T-helper 2 cell treated with Interferon-gamma antibody and Interleukin-4, amounts not matched to agents 5 μg/mL and 100 μg/mL, for 36 hours (primary cell): ENCODE measurements around the gene ADCY7.
"Not testable (repeated sequence)": the region's sequence is repeated elsewhere in the genome, so short reads cannot be mapped to it uniquely, and the experiment has no call there.

Source experiments
- DNase-seq: peaks from one replicate; pipeline ENCODE4 v3.0.0; 2021; ENCODE audit warnings: low spot score
- H3K27ac Mint-ChIP-seq: one replicate; pipeline ENCODE4 v1.8.0; 2021; ENCODE audit warnings: mild to moderate bottlenecking, mixed read lengths
- H3K27me3 Mint-ChIP-seq: one replicate; pipeline ENCODE4 v1.8.0; 2021; ENCODE audit warnings: low read depth, mixed read lengths
- H3K36me3 Mint-ChIP-seq: one replicate; pipeline ENCODE4 v1.8.0; 2021; ENCODE audit warnings: low read depth, mixed read lengths
- H3K4me1 Mint-ChIP-seq: one replicate; pipeline ENCODE4 v1.8.0; 2021; ENCODE audit warnings: low read depth, mixed read lengths
- H3K4me3 Mint-ChIP-seq: one replicate; pipeline ENCODE4 v1.8.0; 2022; ENCODE audit warnings: mild to moderate bottlenecking, moderate library complexity, mixed read lengths
- H3K9me3 Mint-ChIP-seq: one replicate; pipeline ENCODE4 v1.8.0; 2021; ENCODE audit warnings: mixed read lengths

ADCY7 gene

GRCh38 chr16:50335196-50335958, 69.0 kb downstream of the ADCY7 start:
- Mint-ChIP-seq H3K4me1 (peaks cover 35% of the 10 kb centered on the region), H3K27me3 (no peaks in the 10 kb centered on the region), H3K27ac (peak overlapping the region; percentile 94), H3K9me3 (no peaks in the 10 kb centered on the region), H3K4me3 (peak overlapping the region; percentile 46), H3K36me3 (peaks cover 60% of the 10 kb centered on the region)
- peak; percentile 45 for DNase-seq

DNA sequence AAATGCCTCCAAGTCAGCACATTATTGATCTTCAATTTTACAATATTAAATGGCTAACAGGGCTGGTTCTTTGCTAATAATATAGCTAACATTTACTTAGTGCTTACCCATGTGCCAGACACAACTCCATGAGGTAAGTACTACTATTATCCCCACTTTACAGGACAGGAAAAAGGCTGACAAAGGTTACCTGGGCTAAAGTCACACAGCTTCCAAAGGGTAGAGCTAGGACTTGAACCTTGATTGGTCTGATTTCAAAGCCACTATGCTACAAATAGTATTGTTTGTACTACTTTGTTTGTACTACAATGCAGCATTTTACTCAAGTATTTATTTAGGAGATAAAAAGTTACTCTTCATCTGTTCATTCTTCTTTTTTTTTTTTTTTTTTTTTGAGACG, 70.5 kb downstream of the ADCY7 start:
- no peak for DNase-seq
- Mint-ChIP-seq H3K27me3 (no peaks in the 10 kb centered on the region), H3K27ac (peak overlapping the region; percentile 29), H3K36me3 (peaks cover 63% of the 10 kb centered on the region), H3K4me3 (no peak overlapping the region), H3K9me3 (no peaks in the 10 kb centered on the region), H3K4me1 (peaks cover 33% of the 10 kb centered on the region)

DNA sequence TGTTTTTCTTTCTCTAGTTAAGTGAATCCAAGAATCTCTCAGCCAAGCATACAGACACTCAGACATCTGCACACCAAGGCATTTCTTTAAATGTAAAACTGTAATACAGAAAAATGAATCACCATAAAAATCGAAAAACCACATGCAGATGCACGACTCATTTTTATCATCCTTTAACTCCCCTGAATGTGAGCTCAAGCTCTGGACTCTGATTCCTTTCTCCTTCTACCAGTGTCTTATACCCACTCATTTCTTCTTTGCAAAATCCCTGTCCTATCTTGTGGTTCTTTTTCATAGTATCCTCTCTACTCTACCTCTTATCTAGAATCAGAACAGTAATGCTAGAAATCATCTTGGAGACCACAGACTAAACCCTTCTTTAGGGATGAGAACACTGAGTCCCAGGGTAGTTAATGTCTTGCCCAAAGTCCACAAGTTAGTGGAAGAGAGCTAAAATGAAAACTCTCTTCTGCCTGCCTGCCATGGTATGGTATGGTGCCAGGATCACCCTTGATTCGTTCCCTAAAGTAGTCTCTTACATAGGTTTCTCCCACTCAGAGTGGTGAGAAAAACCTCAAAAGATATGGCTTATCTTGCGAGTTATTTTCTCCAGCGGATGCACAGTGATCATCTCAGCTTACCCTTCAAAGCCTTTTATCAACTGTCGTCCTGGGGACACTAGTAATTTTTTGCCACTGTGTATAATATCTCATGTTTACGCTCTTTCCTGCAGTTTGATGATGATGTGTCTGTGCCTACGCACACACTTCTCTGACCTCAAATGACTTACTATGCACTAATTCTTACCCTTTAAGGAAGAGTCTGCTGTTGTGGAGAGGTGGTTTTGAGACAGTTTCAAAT, 72.2 kb downstream of the ADCY7 start:
- Mint-ChIP-seq H3K27me3 (no peaks in the 10 kb centered on the region), H3K9me3 (no peaks in the 10 kb centered on the region), H3K27ac (peak overlapping the region; percentile 78), H3K4me3 (peak overlapping the region; percentile 31), H3K36me3 (peaks cover 57% of the 10 kb centered on the region), H3K4me1 (peaks cover 33% of the 10 kb centered on the region)
- peak; percentile 47 for DNase-seq

GRCh38 chr16:50340578-50340977, 74.2 kb downstream of the ADCY7 start:
- Mint-ChIP-seq H3K4me3 (no peak overlapping the region), H3K4me1 (peaks cover 27% of the 10 kb centered on the region), H3K9me3 (no peaks in the 10 kb centered on the region), H3K36me3 (peaks cover 56% of the 10 kb centered on the region), H3K27ac (no peak overlapping the region), H3K27me3 (no peaks in the 10 kb centered on the region)
- no peak for DNase-seq

- DNase-seq, H3K27ac Mint-ChIP-seq, H3K4me3 Mint-ChIP-seq, H3K9me3 Mint-ChIP-seq, H3K27me3 Mint-ChIP-seq: not testable (repeated sequence)
- Mint-ChIP-seq H3K4me1 (peaks cover 19% of the 10 kb centered on the region), H3K36me3 (peaks cover 66% of the 10 kb centered on the region)
Measured at GRCh38 chr16:50343566-50343965, 77.2 kb downstream of the ADCY7 start.

DNA sequence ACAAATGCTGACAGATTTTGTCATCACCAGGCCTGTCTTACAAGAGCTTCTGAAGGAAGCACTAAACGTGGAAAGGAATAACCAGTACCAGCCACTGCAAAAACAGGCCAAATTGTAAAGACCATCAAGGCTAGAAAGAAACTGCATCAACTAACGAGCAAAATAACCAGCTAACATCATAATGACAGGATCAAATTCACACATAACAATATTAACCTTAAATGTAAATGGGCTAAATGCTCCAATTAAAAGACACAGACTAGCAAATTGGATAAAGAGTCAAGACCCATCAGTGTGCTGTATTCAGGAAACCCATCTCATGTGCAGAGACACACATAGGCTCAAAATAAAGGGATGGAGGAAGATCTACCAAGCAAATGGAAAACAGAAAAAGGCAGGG, 78.9 kb downstream of the ADCY7 start:
- H3K9me3 Mint-ChIP-seq, H3K27me3 Mint-ChIP-seq, H3K4me3 Mint-ChIP-seq, DNase-seq, H3K27ac Mint-ChIP-seq: not testable (repeated sequence)
- Mint-ChIP-seq H3K4me1 (peaks cover 13% of the 10 kb centered on the region), H3K36me3 (peaks cover 73% of the 10 kb centered on the region)

- H3K4me1 Mint-ChIP-seq, result peaks cover 6% of the 10 kb centered on the region
- no peak overlapping the region for H3K4me3 Mint-ChIP-seq
- no peak for DNase-seq
- peaks cover 68% of the 10 kb centered on the region for H3K36me3 Mint-ChIP-seq
- no peak overlapping the region for H3K27ac Mint-ChIP-seq
- peaks cover 8% of the 10 kb centered on the region for H3K9me3 Mint-ChIP-seq
- no peaks in the 10 kb centered on the region for H3K27me3 Mint-ChIP-seq
Measured at GRCh38 chr16:50351116-50351515, 84.8 kb downstream of the ADCY7 start.

GRCh38 chr16:50351952-50352351, 85.6 kb downstream of the ADCY7 start:
- Mint-ChIP-seq H3K9me3 (peaks cover 8% of the 10 kb centered on the region), H3K4me1 (peaks cover 2% of the 10 kb centered on the region), H3K27me3 (no peaks in the 10 kb centered on the region), H3K4me3 (no peak overlapping the region), H3K36me3 (peaks cover 62% of the 10 kb centered on the region), H3K27ac (no peak overlapping the region)
- no peak for DNase-seq

- Mint-ChIP-seq H3K27ac (no peak overlapping the region), H3K27me3 (no peaks in the 10 kb centered on the region), H3K4me1 (no peaks in the 10 kb centered on the region), H3K9me3 (peaks cover 4% of the 10 kb centered on the region), H3K36me3 (peaks cover 45% of the 10 kb centered on the region), H3K4me3 (no peak overlapping the region)
- no peak for DNase-seq
Measured at GRCh38 chr16:50354082-50354481, 87.7 kb downstream of the ADCY7 start.

GRCh38 chr16:50354629-50355456, 88.5 kb downstream of the ADCY7 start:
- H3K4me1 Mint-ChIP-seq, result peaks cover 4% of the 10 kb centered on the region
- no peak overlapping the region for H3K27ac Mint-ChIP-seq
- no peaks in the 10 kb centered on the region for H3K9me3 Mint-ChIP-seq
- H3K27me3 Mint-ChIP-seq, result no peaks in the 10 kb centered on the region
- DNase-seq, result no peak
- no peak overlapping the region for H3K4me3 Mint-ChIP-seq
- peaks cover 44% of the 10 kb centered on the region for H3K36me3 Mint-ChIP-seq

GRCh38 chr16:50359626-50360025, 93.3 kb downstream of the ADCY7 start:
- Mint-ChIP-seq H3K4me3 (no peak overlapping the region), H3K4me1 (peaks cover 18% of the 10 kb centered on the region), H3K27me3 (no peaks in the 10 kb centered on the region), H3K36me3 (peaks cover 43% of the 10 kb centered on the region), H3K9me3 (no peaks in the 10 kb centered on the region), H3K27ac (no peak overlapping the region)
- no peak for DNase-seq

DNA sequence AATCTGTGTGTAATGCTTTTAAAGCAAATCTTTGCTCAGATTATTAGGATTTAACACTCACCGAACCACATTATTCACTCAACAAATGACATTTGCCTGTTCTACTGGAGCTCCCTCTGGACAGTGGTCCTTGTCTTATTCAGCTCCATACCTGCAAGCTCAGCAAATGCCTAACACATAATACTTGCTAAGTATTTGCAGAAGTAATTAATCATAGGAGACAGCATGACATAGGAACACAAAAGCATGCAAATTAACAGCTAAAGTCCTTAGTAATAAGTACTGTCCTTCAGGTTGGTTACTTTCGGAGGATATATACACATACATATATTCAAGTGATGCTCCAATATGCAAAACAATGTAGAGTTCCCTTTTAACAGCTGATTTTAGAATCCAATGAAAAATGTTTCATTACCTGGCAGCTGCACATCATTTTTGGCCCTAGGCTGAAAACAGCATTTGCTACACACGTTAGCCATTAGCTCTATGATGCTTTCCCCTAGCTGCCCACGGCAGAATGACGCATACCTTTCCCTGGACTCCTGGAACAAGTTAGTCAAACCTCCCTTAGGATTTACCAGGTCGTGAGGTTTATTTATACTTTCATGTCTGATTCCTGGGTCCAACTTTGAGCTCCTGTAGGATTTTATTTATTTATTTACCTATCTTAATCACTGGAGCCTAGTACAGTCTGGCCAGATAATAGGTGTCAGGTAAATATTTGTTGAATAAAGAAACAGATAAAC, 93.9 kb downstream of the ADCY7 start:
- DNase-seq, result no peak
- Mint-ChIP-seq H3K4me1 (peaks cover 20% of the 10 kb centered on the region), H3K4me3 (no peak overlapping the region), H3K9me3 (no peaks in the 10 kb centered on the region), H3K36me3 (peaks cover 44% of the 10 kb centered on the region), H3K27me3 (no peaks in the 10 kb centered on the region), H3K27ac (no peak overlapping the region)

DNA sequence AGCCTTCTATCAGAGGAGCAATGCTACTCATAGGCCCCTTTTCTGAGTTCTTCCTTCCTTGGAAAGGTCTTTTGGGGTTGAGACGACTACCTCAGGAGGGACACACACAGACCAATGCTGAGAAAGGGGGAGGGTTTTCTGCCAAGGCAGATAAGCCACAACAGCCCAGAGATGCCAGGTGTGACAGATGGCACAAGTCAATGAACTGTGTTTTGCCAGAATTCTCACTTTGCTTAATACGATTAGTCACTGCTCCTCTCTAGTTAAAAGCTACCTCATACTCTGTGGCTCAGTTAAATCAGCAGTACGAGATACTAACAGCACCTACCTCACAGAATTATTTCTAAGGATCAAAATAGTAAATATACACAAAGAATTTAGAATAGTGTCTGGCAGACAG, 94.4 kb downstream of the ADCY7 start:
- Mint-ChIP-seq H3K27me3 (no peaks in the 10 kb centered on the region), H3K4me1 (peaks cover 26% of the 10 kb centered on the region), H3K36me3 (peaks cover 46% of the 10 kb centered on the region), H3K27ac (no peak overlapping the region), H3K9me3 (no peaks in the 10 kb centered on the region), H3K4me3 (no peak overlapping the region)
- DNase-seq, result no peak
